ENCODE results near the gene TTYH2. TPM values are rescaled to one million over a fixed set of nuclear protein-coding genes. Genes with fewer than 3 reads are reported as not detected.

The TTYH2 gene
- total and polyA plus RNA-seq, 2 experiments from 2014 or later = 1.4 to 3.9 TPM

DNA sequence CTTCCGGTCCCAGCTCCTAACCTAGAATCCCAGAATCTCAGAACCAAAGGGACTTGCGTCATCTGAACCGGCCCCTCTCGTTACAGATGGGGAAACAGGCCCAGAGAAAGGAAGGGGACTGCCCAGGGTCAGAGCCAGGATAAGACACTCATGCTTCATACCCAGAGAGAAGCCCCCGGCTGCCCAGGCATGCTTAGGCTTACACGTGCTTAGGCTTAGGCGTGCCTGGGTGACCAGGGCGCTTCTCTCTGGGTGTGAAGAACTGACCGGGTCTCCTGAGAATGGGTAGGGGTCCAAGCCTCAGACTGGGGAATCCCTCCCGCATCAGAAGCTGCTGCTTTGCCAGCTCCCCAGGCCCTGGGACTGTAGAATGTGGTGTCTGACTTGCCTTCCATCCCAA, 30.8 kb downstream of the TTYH2 start:
- H3K4me1 Mint-ChIP-seq = peaks cover 35% of the 10 kb centered on the region
- H3K4me3 Mint-ChIP-seq = no peak overlapping the region
- no peak for ATAC-seq
- Histone ChIP-seq H3K79me2 (replicated peaks; ENCODE audit: insufficient read depth) (no peaks in the 10 kb centered on the region), H3F3A (replicated peaks; ENCODE audit: low read depth) (0 out of 2 replicates have a peak, but pooled peaks cover 4% of the 10 kb centered on the region), H3K4me3 (no peak overlapping the region), H2AFZ (no peak overlapping the region), H3K4me1 (ENCODE audit: insufficient read depth) (peaks cover 12% of the 10 kb centered on the region), H4K20me1 (replicated peaks; ENCODE audit: insufficient read depth) (no peaks in the 10 kb centered on the region), H3K27me3 (ENCODE audit: insufficient read depth) (no peaks in the 10 kb centered on the region), H3K4me2 (no peak overlapping the region), H3K9me2 (ENCODE audit: insufficient read depth) (no peaks in the 10 kb centered on the region), H3K36me3 (ENCODE audit: insufficient read depth) (no peaks in the 10 kb centered on the region), H3K27ac (ENCODE audit: low read depth) (no peak overlapping the region)
- DNase-seq (ENCODE audit: low spot score) = no peak
- TF ChIP-seq NANOG (IDR thresholded peaks at IDR 0.05; ENCODE audit: borderline replicate concordance) (no peak), ZNF331 (CRISPR knock-in tag; IDR thresholded peaks at IDR 0.05; ENCODE audit: low read depth) (no peak)
- TF ChIP-seq, protein P1, sequence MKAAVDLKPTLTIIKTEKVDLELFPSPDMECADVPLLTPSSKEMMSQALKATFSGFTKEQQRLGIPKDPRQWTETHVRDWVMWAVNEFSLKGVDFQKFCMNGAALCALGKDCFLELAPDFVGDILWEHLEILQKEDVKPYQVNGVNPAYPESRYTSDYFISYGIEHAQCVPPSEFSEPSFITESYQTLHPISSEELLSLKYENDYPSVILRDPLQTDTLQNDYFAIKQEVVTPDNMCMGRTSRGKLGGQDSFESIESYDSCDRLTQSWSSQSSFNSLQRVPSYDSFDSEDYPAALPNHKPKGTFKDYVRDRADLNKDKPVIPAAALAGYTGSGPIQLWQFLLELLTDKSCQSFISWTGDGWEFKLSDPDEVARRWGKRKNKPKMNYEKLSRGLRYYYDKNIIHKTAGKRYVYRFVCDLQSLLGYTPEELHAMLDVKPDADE (IDR thresholded peaks at IDR 0.05) = no peak
- TF ChIP-seq, protein P2, sequence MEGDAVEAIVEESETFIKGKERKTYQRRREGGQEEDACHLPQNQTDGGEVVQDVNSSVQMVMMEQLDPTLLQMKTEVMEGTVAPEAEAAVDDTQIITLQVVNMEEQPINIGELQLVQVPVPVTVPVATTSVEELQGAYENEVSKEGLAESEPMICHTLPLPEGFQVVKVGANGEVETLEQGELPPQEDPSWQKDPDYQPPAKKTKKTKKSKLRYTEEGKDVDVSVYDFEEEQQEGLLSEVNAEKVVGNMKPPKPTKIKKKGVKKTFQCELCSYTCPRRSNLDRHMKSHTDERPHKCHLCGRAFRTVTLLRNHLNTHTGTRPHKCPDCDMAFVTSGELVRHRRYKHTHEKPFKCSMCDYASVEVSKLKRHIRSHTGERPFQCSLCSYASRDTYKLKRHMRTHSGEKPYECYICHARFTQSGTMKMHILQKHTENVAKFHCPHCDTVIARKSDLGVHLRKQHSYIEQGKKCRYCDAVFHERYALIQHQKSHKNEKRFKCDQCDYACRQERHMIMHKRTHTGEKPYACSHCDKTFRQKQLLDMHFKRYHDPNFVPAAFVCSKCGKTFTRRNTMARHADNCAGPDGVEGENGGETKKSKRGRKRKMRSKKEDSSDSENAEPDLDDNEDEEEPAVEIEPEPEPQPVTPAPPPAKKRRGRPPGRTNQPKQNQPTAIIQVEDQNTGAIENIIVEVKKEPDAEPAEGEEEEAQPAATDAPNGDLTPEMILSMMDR (conservative IDR thresholded peaks at IDR 0.05; ENCODE audit: low read depth in 2 of 2) = no peak
- peaks cover 28% of the 10 kb centered on the region for H3K27me3 Mint-ChIP-seq (ENCODE audit: insufficient read depth, low read depth, poor library complexity)
- peaks cover 22% of the 10 kb centered on the region for H3K9me3 Mint-ChIP-seq
- peaks cover 14% of the 10 kb centered on the region for H3K36me3 Mint-ChIP-seq (ENCODE audit: low read depth)
- no peak overlapping the region; the same call in 1 of the 2 replicates for H3K27ac Mint-ChIP-seq

DNA sequence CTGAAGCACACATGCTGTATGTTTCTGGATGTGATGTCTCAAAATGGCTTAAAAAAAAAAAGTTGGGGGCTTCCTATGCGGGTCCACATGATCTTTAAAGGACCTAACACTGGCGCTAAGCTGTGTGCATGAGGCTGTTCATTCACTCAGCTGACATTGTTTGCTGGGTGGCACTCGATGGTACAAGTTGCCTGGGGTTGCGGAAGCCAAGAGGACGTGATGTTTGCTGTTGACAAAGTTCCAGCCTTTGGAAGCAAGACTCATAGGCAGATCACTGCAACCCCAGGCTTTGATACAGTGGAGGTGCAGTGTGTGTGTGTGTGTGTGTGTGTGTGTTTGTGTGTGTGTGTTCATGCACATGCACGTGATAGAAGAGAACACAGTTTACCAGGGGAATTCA, 31.2 kb downstream of the TTYH2 start:
- ATAC-seq = no peak
- Mint-ChIP-seq H3K4me1 (peaks cover 33% of the 10 kb centered on the region), H3K27me3 (ENCODE audit: insufficient read depth, low read depth, poor library complexity) (peaks cover 26% of the 10 kb centered on the region), H3K36me3 (ENCODE audit: low read depth) (peaks cover 14% of the 10 kb centered on the region), H3K4me3 (no peak overlapping the region), H3K9me3 (peaks cover 22% of the 10 kb centered on the region), H3K27ac (peak overlapping the region; percentile 18; the same call in 1 of the 2 replicates)
- H3K27me3 ChIP-seq (ENCODE audit: insufficient read depth) = no peaks in the 10 kb centered on the region
- H3K4me2 ChIP-seq = no peak overlapping the region
- no peak for DNase-seq (ENCODE audit: low spot score)
- no peak overlapping the region for H2AFZ ChIP-seq
- H4K20me1 ChIP-seq (replicated peaks; ENCODE audit: insufficient read depth) = no peaks in the 10 kb centered on the region
- no peak overlapping the region for H3K4me3 ChIP-seq
- H3F3A ChIP-seq (replicated peaks; ENCODE audit: low read depth) = 0 out of 2 replicates have a peak, but pooled peaks cover 4% of the 10 kb centered on the region
- no peaks in the 10 kb centered on the region for H3K79me2 ChIP-seq (replicated peaks; ENCODE audit: insufficient read depth)
- H3K36me3 ChIP-seq (ENCODE audit: insufficient read depth) = no peaks in the 10 kb centered on the region
- H3K9me2 ChIP-seq (ENCODE audit: insufficient read depth) = no peaks in the 10 kb centered on the region
- peaks cover 12% of the 10 kb centered on the region for H3K4me1 ChIP-seq (ENCODE audit: insufficient read depth)
- H3K27ac ChIP-seq (ENCODE audit: low read depth) = no peak overlapping the region
- TF ChIP-seq, protein P1 (IDR thresholded peaks at IDR 0.05) = no peak
- TF ChIP-seq EZH2phosphoT487 (IDR thresholded peaks at IDR 0.05; ENCODE audit: unreplicated experiment) = no peak
- no peak for TF ChIP-seq NANOG (IDR thresholded peaks at IDR 0.05; ENCODE audit: borderline replicate concordance)
- TF ChIP-seq, protein P3, sequence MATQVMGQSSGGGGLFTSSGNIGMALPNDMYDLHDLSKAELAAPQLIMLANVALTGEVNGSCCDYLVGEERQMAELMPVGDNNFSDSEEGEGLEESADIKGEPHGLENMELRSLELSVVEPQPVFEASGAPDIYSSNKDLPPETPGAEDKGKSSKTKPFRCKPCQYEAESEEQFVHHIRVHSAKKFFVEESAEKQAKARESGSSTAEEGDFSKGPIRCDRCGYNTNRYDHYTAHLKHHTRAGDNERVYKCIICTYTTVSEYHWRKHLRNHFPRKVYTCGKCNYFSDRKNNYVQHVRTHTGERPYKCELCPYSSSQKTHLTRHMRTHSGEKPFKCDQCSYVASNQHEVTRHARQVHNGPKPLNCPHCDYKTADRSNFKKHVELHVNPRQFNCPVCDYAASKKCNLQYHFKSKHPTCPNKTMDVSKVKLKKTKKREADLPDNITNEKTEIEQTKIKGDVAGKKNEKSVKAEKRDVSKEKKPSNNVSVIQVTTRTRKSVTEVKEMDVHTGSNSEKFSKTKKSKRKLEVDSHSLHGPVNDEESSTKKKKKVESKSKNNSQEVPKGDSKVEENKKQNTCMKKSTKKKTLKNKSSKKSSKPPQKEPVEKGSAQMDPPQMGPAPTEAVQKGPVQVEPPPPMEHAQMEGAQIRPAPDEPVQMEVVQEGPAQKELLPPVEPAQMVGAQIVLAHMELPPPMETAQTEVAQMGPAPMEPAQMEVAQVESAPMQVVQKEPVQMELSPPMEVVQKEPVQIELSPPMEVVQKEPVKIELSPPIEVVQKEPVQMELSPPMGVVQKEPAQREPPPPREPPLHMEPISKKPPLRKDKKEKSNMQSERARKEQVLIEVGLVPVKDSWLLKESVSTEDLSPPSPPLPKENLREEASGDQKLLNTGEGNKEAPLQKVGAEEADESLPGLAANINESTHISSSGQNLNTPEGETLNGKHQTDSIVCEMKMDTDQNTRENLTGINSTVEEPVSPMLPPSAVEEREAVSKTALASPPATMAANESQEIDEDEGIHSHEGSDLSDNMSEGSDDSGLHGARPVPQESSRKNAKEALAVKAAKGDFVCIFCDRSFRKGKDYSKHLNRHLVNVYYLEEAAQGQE (IDR thresholded peaks at IDR 0.05; ENCODE audit: unreplicated experiment) = no peak
- TF ChIP-seq ZNF114 (CRISPR knock-in tag; IDR thresholded peaks at IDR 0.05) = no peak
- no peak for TF ChIP-seq STAT1 (IDR thresholded peaks at IDR 0.05; ENCODE audit: unreplicated experiment)
- no peak for TF ChIP-seq ZNF331 (CRISPR knock-in tag; IDR thresholded peaks at IDR 0.05; ENCODE audit: low read depth)
- no peak for TF ChIP-seq CREB1 (CRISPR knock-in tag; IDR thresholded peaks at IDR 0.05; ENCODE audit: low read depth)
- TF ChIP-seq, protein P2 (conservative IDR thresholded peaks at IDR 0.05; ENCODE audit: low read depth in 2 of 2) = no peak
- TF ChIP-seq EZH2 (IDR thresholded peaks at IDR 0.05; ENCODE audit: low read depth, unreplicated experiment) = no peak
- no peak for TF ChIP-seq JUNB (IDR thresholded peaks at IDR 0.05; ENCODE audit: unreplicated experiment)
- no peak for TF ChIP-seq POLR2AphosphoS5 (IDR thresholded peaks at IDR 0.05; ENCODE audit: low read depth)
